ENCODE results near the gene KRT85.

The KRT85 gene

DNA sequence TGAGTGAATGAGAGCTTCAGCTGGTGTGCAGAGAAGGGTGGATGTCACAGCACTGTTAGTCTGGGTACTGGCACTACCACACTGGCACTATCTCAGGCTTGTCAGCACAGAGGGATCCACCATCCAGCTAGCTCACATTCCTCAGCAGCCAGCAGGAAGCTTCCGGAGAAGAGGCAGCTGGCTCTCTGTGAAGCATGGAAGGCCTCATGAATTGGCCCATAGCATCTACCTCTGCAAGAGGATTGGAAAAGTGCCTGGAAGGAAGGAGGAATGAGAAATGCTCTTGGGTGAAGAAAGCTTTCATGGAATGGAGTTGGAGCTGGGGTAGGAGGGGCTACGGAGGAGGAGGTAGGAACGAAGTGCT, 56.0 kb downstream of the KRT85 start:
- peak; percentile 12 to 59 for DNase-seq (ENCODE audit: low read depth in 2 of 2)

DNA sequence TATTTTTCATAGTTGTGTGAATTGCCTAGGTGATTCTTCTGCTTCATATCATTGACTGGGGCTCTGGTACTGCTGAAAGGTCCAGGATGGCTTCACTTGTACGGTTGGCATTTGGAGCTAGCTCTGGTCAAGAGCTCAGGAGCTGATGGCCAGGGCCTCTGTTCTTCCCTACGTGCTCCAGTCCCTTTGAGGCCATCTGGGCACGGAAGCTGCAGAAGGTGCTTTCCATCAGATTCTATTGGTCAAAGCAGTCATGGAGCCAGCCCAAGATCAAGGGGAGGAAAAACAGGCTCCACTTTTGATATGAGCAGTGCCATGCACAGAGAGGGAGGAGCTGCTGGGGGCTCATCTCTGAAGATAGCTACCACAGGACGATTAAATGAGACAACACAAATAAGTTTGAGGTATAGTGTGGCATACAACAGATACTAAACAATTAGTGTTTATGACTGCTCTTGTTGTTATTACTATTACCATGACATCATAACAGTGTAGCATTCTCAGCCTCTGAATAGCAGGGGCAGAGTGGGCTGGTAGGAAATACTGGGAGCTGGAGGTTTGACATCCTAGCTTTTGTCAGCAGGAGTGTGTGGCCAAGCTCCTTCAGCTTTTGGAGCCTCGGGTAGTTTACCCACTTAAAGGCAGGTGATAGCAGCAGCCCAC, 56.5 kb downstream of the KRT85 start:
- DNase-seq (ENCODE audit: low read depth in 2 of 2) = peak; percentile 29 to 56
- TF ChIP-seq, protein P1, sequence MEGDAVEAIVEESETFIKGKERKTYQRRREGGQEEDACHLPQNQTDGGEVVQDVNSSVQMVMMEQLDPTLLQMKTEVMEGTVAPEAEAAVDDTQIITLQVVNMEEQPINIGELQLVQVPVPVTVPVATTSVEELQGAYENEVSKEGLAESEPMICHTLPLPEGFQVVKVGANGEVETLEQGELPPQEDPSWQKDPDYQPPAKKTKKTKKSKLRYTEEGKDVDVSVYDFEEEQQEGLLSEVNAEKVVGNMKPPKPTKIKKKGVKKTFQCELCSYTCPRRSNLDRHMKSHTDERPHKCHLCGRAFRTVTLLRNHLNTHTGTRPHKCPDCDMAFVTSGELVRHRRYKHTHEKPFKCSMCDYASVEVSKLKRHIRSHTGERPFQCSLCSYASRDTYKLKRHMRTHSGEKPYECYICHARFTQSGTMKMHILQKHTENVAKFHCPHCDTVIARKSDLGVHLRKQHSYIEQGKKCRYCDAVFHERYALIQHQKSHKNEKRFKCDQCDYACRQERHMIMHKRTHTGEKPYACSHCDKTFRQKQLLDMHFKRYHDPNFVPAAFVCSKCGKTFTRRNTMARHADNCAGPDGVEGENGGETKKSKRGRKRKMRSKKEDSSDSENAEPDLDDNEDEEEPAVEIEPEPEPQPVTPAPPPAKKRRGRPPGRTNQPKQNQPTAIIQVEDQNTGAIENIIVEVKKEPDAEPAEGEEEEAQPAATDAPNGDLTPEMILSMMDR (IDR thresholded peaks at IDR 0.05; ENCODE audit: low read depth, low read length) = no peak
- no peak overlapping the region for H3K4me3 ChIP-seq (replicated peaks in 1 of 2; ENCODE audit: low read depth in 2 of 2, low read length in 2 of 2)

More for the DNA sequence above, 56.0 kb downstream of the KRT85 start:
- H3K4me3 ChIP-seq (replicated peaks in 1 of 2; ENCODE audit: low read depth in 2 of 2, low read length in 2 of 2) = no peak overlapping the region
- TF ChIP-seq, protein P1 (IDR thresholded peaks at IDR 0.05; ENCODE audit: low read depth, low read length) = no peak

Data from cardiac fibroblast (primary cell).